ENCODE results near the gene HLTF.

GRCh38 chr3:149000206-149000745 lies 86.1 kb downstream of the HLTF start:
- TF ChIP-seq, protein P1, sequence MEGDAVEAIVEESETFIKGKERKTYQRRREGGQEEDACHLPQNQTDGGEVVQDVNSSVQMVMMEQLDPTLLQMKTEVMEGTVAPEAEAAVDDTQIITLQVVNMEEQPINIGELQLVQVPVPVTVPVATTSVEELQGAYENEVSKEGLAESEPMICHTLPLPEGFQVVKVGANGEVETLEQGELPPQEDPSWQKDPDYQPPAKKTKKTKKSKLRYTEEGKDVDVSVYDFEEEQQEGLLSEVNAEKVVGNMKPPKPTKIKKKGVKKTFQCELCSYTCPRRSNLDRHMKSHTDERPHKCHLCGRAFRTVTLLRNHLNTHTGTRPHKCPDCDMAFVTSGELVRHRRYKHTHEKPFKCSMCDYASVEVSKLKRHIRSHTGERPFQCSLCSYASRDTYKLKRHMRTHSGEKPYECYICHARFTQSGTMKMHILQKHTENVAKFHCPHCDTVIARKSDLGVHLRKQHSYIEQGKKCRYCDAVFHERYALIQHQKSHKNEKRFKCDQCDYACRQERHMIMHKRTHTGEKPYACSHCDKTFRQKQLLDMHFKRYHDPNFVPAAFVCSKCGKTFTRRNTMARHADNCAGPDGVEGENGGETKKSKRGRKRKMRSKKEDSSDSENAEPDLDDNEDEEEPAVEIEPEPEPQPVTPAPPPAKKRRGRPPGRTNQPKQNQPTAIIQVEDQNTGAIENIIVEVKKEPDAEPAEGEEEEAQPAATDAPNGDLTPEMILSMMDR (IDR thresholded peaks at IDR 0.05), result no peak
- no peak for TF ChIP-seq EZH2 (IDR thresholded peaks at IDR 0.05; ENCODE audit: borderline replicate concordance, insufficient read depth, low read depth, low read length, poor library complexity, severe bottlenecking)
